Prostate gland (tissue), 2 donors: Measurements from ENCODE around the gene TAS1R3. TPM values are rescaled to one million over a fixed set of nuclear protein-coding genes. Genes with fewer than 3 reads are reported as not detected.

Experiments used
- DNase-seq: peaks from one replicate; pipeline ENCODE4 v3.0.0-alpha.2; 2019; ENCODE audit warnings: low spot score
- H3K27ac ChIP-seq, 2 donors: fragments of 200-600 bp; sonication (generic); 2 replicates each; pipeline ENCODE4 v1.5.1; 2017 to 2019
- H3K27me3 ChIP-seq: fragments of 200-600 bp; sonication (generic); replicated peaks from 2 replicates; pipeline ENCODE4 v1.5.1; 2019; ENCODE audit not compliant: insufficient read depth
- H3K36me3 ChIP-seq, 2 donors: fragments of 200-600 bp; sonication (generic); 1 replicate in 1 of 2; 2 replicates in 1 of 2; pipeline versions ENCODE4 v1.5.1 to v1.8.1; 2017 to 2019
- H3K4me1 ChIP-seq: fragments of 200-600 bp; sonication (generic); replicated peaks from 2 replicates; pipeline ENCODE4 v1.5.1; 2019
- H3K4me3 ChIP-seq, 2 donors: fragments of 200-600 bp; sonication (generic); 2 replicates each; pipeline ENCODE4 v1.5.1; 2017 to 2019
- H3K9me3 ChIP-seq: fragments of 200-600 bp; sonication (generic); 2 replicates; pipeline ENCODE4 v1.5.1; 2017
- POLR2A ChIP-seq: fragments of 450-650 bp; IDR thresholded peaks from one replicate; pipeline ENCODE4 v1.6.1; 2016; ENCODE audit warnings: antibody characterized with exemption, mild to moderate bottlenecking
- POLR2AphosphoS5 ChIP-seq: sonication (generic); formaldehyde crosslinking; IDR thresholded peaks from one replicate; pipeline ENCODE4 v1.6.1; 2017; ENCODE audit warnings: antibody characterized with exemption
- WGBS: methylation state at CpG from one replicate; pipeline ENCODE4 v1.1.5; 2018; 5-methylcytosine and 5-hydroxymethylcytosine counted together
- intact Hi-C: fragments of 100-400 bp; cut with DNase I; formaldehyde crosslinking; loops from one replicate; pipeline ENCODE4 v1.14.2; 2022
- total RNA-seq, 2 donors: library from RNA; depleted of rRNA; stranded (reverse); fragments of >200 nt; gene quantifications; one replicate each; pipeline ENCODE4 v1.1.0, GENCODE V29; 2016
- TF ChIP-seq, protein P1 (sequence below), 4 experiments: fragments of 200-600 bp in 2 of 4; fragments of 450-650 bp in 2 of 4; sonication (generic) in 2 of 4; IDR thresholded peaks; 1 replicate in 3 of 4; 2 replicates in 1 of 4; pipeline ENCODE4 v1.5.1; 2016 to 2019; ENCODE audit warnings: antibody characterized with exemption in 4 of 4, mild to moderate bottlenecking in 2 of 4, moderate library complexity in 2 of 4

TAS1R3 gene
- total RNA-seq, 2 donors from 2014 or later, result 0.80 TPM; not detected in 1

DNA sequence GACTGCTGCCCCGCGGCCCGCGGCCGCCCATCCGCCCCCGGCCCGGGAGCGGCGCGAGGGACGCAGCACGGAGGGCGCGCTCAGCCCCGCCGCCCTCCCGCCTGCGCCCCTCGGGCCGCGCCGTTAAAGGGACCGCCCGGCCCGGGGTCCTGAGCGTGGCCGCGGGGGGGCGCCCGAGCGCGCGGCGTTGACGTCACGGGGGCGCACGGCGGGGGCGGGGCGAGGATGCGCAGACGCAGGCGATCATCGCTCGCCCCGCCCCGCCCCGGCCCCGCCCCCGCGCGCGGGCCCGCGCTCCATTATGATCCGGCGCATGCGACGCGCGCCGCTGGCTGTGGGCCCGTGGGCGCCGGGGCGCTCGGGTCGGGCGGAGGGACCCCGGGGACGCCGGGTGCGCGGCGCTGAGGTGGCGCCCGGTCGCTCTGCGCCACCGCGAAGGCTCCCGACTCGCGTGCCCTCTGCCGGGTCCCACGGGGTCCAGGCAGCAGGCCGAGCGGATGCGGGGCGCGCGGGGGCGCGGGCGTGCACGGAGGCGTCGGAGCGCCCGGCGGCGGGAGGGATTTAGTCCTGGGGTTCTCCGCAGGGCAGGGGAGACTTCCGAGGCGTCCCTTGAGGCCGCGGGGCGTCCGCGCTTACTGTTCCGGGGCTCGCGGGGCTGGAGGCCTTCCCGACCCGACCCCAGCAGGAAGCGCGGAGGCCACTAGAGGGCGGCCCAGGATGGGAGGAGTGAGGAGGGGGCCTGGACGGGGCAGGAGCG lies 18.4 kb downstream of the TAS1R3 start, which contains the start of gene DVL1:
TSS of gene DVL1 (minus strand) at position 163 of the 757 bp plus-strand sequence. CDS start 353 bp downstream, outside the sequence.
- DNase-seq, result peak; percentile 33
- Histone ChIP-seq H3K27me3 (no peaks in the 10 kb centered on the region), H3K9me3 (no peaks in the 10 kb centered on the region), H3K36me3 (no peaks in the 10 kb centered on the region), H3K4me3 (peak within 1 kb of the TSS; percentile 74 to 82), H3K4me1 (peaks cover 14% of the 10 kb centered on the region), H3K27ac (peak within 1 kb of the TSS; percentile 85 to 87)
- intact Hi-C loops, result loop anchor here (5.0 kb wide), 1 partner anchor 42 kb away; the partner anchor contains the start of genes ACAP3 and PUSL1
- under 1% methylated on average over 26 of the region's 122 CpGs for WGBS
- TF ChIP-seq, protein P1, sequence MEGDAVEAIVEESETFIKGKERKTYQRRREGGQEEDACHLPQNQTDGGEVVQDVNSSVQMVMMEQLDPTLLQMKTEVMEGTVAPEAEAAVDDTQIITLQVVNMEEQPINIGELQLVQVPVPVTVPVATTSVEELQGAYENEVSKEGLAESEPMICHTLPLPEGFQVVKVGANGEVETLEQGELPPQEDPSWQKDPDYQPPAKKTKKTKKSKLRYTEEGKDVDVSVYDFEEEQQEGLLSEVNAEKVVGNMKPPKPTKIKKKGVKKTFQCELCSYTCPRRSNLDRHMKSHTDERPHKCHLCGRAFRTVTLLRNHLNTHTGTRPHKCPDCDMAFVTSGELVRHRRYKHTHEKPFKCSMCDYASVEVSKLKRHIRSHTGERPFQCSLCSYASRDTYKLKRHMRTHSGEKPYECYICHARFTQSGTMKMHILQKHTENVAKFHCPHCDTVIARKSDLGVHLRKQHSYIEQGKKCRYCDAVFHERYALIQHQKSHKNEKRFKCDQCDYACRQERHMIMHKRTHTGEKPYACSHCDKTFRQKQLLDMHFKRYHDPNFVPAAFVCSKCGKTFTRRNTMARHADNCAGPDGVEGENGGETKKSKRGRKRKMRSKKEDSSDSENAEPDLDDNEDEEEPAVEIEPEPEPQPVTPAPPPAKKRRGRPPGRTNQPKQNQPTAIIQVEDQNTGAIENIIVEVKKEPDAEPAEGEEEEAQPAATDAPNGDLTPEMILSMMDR (IDR thresholded peaks at IDR 0.05), result peak; percentile 33 to 78 (median 54)
- TF ChIP-seq POLR2A, result peak; percentile 17
- TF ChIP-seq POLR2AphosphoS5, result no peak

DNA sequence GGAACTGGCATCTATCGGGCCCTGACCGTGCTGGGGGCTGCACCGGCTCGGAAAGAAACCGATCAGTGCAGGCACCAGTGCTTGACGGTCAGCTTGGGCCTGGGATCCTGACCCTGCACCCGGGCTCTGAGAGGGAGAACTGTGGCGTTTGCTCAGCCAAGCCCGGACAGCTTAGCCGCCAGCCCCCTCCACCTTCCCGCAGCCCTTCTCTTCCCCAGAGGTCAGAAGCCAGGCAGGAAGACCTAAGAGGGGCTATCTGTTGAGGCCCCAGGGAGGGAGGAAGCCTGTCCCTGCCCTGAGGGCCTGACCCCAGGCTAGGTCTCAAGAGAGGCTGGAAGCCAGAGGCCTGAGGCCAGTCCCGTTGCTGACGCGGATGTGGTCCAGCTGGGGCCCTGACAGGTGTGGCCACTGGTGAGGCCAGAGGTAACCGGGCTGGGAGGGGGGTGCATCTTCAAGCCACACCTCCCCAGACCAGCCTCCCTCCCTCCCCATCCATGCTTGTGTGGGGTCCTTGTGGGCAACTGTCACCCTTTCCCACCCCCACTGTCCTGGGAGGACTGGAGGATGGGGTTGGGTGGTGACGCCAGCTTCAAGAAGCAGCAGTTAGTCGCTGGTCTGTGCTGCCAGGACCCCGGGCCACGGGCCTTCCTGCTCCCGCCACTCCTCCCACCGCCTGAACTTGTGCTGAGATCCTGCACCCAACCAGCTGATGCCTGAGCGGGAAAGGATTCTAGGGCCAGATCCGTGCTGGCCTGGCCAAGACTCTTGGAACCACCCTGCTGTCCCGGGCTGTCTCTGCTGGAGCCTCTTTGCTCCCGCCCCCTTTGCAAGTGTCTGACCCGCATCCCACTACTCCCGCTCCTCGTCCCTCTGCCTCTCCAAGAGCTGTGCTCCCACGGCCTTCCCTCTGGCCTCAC lies 20.7 kb downstream of the TAS1R3 start:
- Histone ChIP-seq H3K4me1 (peaks cover 4% of the 10 kb centered on the region), H3K27ac (peak overlapping the region in 1 of 2 donors; percentile 26), H3K4me3 (no peak overlapping the region), H3K9me3 (no peaks in the 10 kb centered on the region), H3K36me3 (no peaks in the 10 kb centered on the region), H3K27me3 (no peaks in the 10 kb centered on the region)
- WGBS, result 42% methylated on average over 29 of the region's 29 CpGs
- no peak for DNase-seq
- TF ChIP-seq POLR2A (no peak), POLR2AphosphoS5 (no peak)
- TF ChIP-seq, protein P1 (IDR thresholded peaks at IDR 0.05), result no peak
- intact Hi-C loops, result no loop called here

GRCh38 chr1:1352786-1353388 lies 21.8 kb downstream of the TAS1R3 start:
- TF ChIP-seq POLR2AphosphoS5, result no peak
- TF ChIP-seq POLR2A, result no peak
- TF ChIP-seq, protein P1 (IDR thresholded peaks at IDR 0.05), result no peak

DNA sequence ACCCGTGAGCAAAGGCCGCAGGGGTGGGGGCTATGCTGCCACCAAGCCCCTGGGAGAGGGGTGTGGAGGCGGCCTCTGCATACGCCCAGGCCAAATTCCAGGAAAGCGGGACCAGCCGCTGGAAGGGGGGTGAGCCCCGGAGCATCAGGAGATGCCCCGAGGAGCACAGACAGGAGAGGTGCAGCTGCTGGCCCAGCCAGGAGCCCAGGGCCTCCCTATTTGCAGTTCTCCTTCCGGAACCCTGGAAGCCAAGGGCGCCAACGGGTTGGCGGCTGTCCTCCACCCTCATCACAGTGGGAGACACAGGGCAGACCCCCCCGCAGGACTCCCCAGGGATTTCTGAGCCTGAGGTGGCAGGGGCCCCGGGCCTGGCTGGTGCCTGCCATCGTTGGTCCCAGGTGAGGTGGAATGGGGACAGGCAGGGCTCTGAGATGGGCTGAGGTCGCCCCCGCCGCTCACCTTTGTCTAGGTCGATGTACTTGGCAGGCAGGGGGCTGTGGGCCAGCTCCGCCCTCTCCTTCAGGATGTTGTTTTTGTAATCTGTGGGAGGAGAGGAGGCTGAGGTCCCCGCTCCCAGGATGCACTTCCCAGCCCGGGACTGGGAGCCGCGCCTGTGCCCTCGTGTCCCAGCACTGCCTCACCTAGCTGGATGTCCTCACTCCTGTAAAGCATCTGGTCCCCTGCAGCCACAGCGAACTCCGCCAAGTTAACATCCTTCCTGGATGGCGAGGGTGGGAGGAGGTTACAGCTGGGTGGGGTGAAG lies 22.5 kb downstream of the TAS1R3 start:
- Histone ChIP-seq H3K9me3 (no peaks in the 10 kb centered on the region), H3K36me3 (no peaks in the 10 kb centered on the region), H3K4me3 (no peak overlapping the region), H3K27me3 (no peaks in the 10 kb centered on the region), H3K4me1 (no peaks in the 10 kb centered on the region), H3K27ac (no peak overlapping the region)
- DNase-seq, result no peak
- intact Hi-C loops, result no loop called here
- TF ChIP-seq, protein P1 (IDR thresholded peaks at IDR 0.05), result no peak
- TF ChIP-seq POLR2AphosphoS5 (no peak), POLR2A (no peak)
- WGBS, result 46% methylated on average over 28 of the region's 28 CpGs

More at GRCh38 chr1:1352786-1353388, 21.8 kb downstream of the TAS1R3 start:
- Histone ChIP-seq H3K27ac (no peak overlapping the region), H3K36me3 (no peaks in the 10 kb centered on the region), H3K27me3 (no peaks in the 10 kb centered on the region), H3K4me1 (no peaks in the 10 kb centered on the region), H3K9me3 (no peaks in the 10 kb centered on the region), H3K4me3 (no peak overlapping the region)
- intact Hi-C loops, result no loop called here
- WGBS, result 44% methylated on average over 3 of the region's 5 CpGs
- DNase-seq, result no peak
